Eye (tissue), 1 donor: Measurements from ENCODE around the gene DYNLRB1.
A peak's percentile ranks its signal among the peaks of the same experiment; 100 is the strongest.

Experiments used
- DNase-seq: peaks from one replicate; pipeline ENCODE4 v3.0.0-alpha.2; 2015

Gene DYNLRB1

GRCh38 chr20:34579979-34580940 lies 64.0 kb downstream of the DYNLRB1 start:
- no peak for DNase-seq

- DNase-seq: peak; percentile 40
Measured at GRCh38 chr20:34581341-34582184, 65.3 kb downstream of the DYNLRB1 start.

- DNase-seq: no peak
Measured at GRCh38 chr20:34582221-34582620, 66.0 kb downstream of the DYNLRB1 start.

GRCh38 chr20:34582911-34583310 lies 66.7 kb downstream of the DYNLRB1 start:
- DNase-seq: no peak

DNA sequence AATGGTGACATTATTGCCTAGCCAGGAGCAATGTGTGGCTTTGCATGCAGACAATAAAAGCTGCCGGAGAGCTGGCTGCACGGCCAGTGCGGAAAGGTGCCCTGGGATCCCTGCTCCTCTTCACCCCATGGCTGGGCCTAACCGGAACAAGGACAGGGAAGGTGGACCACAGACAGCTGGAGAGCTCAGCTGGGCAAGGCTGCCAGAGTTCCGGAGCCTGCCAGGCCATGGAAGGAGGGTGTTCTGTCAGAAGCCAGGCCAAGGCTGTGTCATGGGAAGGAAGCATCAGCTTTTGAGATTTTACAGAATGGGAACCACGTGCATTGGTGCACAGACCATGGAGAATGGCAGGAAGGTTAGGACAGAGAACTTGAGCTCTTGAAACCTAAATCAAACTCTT lies 67.3 kb downstream of the DYNLRB1 start:
- DNase-seq: no peak

DNA sequence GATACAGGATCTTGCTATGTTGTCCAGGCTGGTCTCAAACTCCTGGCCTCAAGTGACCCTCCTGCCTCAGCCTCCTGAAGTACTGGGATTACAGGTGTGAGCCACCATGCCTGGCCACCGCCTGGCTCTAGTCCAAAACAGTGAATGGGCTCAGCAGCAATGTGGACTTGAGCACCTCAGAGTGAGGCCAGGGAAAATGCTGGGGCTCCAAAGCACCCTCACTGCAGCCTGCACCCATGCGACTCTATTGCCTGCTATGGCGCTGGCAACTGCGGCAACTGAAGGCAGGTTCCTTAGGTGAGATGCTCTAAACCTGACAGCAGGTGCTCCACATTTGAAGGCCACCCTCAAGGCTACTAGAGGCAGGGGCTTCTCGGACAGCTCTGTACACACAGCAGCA lies 68.8 kb downstream of the DYNLRB1 start:
- no peak for DNase-seq

GRCh38 chr20:34586488-34587163 lies 70.4 kb downstream of the DYNLRB1 start:
- DNase-seq: no peak
